PFSK-1 (cell line): ENCODE results near the gene ZNF407.

ENCODE experiments used
- POLR2AphosphoS5 ChIP-seq: IDR thresholded peaks from 2 replicates; pipeline ENCODE4 v1.6.1; 2012; ENCODE audit warnings: low read depth, mild to moderate bottlenecking, control low read depth, low read length, moderate library complexity
- REST ChIP-seq, 2 experiments: IDR thresholded peaks; 2 replicates each; pipeline versions ENCODE4 v1.6.1 to v1.8.0; 2011 to 2012; ENCODE audit warnings: low read depth in 2 of 2, low read length in 2 of 2, control low read depth in 1 of 2, inconsistent platforms in 1 of 2, mild to moderate bottlenecking in 1 of 2, moderate library complexity in 1 of 2; ENCODE audit not compliant: insufficient read depth in 1 of 2
- TAF1 ChIP-seq: IDR thresholded peaks from 2 replicates; pipeline ENCODE4 v1.6.1; 2012; ENCODE audit warnings: low read length, control low read depth, borderline replicate concordance; ENCODE audit not compliant: insufficient read depth

- TF ChIP-seq TAF1 (no peak), POLR2AphosphoS5 (no peak), REST (IDR thresholded peaks at IDR 0.05; ENCODE audit: insufficient read depth in 1 of 2, low read depth in 2 of 2, low read length in 2 of 2) (no peak)
These were observed 353.6 kb downstream of the ZNF407 start for GRCh38 chr18:74951165-74951760.
